GM19468 (cell line): ENCODE measurements around the gene NPC1L1.

Experiments
- ATAC-seq: cut with Tn5 transposase; IDR thresholded peaks from one replicate; pipeline ENCODE4 v1.9.1; 2021; ENCODE audit warnings: mild to moderate bottlenecking, moderate library complexity, moderate number of reproducible peaks; ENCODE audit not compliant: unreplicated experiment; ENCODE audit errors: extremely low read depth

Gene NPC1L1, protein sequence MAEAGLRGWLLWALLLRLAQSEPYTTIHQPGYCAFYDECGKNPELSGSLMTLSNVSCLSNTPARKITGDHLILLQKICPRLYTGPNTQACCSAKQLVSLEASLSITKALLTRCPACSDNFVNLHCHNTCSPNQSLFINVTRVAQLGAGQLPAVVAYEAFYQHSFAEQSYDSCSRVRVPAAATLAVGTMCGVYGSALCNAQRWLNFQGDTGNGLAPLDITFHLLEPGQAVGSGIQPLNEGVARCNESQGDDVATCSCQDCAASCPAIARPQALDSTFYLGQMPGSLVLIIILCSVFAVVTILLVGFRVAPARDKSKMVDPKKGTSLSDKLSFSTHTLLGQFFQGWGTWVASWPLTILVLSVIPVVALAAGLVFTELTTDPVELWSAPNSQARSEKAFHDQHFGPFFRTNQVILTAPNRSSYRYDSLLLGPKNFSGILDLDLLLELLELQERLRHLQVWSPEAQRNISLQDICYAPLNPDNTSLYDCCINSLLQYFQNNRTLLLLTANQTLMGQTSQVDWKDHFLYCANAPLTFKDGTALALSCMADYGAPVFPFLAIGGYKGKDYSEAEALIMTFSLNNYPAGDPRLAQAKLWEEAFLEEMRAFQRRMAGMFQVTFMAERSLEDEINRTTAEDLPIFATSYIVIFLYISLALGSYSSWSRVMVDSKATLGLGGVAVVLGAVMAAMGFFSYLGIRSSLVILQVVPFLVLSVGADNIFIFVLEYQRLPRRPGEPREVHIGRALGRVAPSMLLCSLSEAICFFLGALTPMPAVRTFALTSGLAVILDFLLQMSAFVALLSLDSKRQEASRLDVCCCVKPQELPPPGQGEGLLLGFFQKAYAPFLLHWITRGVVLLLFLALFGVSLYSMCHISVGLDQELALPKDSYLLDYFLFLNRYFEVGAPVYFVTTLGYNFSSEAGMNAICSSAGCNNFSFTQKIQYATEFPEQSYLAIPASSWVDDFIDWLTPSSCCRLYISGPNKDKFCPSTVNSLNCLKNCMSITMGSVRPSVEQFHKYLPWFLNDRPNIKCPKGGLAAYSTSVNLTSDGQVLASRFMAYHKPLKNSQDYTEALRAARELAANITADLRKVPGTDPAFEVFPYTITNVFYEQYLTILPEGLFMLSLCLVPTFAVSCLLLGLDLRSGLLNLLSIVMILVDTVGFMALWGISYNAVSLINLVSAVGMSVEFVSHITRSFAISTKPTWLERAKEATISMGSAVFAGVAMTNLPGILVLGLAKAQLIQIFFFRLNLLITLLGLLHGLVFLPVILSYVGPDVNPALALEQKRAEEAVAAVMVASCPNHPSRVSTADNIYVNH (N-terminal part only)

DNA sequence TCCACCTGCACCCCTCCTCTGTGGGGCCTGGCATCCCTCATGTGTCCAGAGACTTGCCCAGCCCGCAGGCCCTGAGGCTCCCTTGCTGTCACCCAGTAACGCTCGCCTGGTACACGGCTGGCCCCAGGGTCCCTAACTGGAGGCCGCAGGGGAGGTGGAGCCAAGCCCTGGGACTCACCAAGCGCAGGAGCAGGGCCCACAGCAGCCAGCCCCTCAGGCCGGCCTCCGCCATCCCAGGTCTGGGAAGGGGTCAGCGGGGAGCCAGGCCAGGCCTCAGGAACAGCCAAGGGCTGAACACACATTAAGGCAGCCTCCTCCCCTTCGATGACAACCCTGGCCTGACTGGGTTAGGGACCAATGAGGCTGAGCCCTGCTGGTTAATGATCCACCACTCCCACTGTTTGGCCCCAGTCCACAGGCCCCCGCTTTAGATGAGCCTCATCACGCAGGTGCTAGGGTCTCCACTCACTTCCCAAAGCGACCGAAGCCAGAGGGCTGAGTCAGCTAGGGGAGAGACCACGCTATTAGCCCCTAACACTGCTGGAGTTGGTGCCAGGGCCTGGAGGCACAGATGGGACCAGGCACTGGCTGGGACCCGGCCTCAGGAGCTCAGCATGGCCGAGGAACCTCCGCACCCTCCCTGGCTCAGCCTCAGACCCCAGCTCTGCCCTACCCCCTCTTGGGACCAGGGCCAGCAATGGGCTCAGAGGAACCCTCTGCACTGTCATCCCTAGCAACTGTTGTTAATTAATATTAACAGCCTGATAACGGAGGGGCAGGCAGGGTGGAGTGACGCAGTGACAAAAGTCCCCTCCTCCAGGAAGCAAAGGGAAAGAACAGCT, at the start of gene NPC1L1:
Gene NPC1L1 (minus strand): TSS at position 303 of the 842 bp plus-strand sequence. CDS start 71 bp downstream, at position 232.
- no peak for ATAC-seq

DNA sequence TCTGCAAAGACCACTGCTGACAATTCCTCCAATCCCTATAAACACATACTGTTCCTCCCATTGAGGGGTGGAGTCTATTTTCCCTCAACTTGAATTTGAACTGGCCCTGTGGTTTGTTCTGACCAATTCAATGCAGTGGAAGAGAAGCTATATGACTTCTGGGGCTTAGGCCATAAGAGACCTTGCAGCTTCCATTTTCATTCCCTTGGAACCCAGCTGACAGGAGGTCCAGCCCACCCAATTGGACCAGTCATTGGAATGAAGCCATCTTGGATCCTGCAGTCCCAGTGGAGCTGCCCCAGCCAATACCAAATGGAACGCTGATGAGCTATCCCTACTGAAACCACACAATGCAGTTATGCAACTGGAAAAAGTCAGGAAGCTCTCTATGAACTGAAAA, 49.8 kb upstream of the NPC1L1 start:
- ATAC-seq, result no peak

DNA sequence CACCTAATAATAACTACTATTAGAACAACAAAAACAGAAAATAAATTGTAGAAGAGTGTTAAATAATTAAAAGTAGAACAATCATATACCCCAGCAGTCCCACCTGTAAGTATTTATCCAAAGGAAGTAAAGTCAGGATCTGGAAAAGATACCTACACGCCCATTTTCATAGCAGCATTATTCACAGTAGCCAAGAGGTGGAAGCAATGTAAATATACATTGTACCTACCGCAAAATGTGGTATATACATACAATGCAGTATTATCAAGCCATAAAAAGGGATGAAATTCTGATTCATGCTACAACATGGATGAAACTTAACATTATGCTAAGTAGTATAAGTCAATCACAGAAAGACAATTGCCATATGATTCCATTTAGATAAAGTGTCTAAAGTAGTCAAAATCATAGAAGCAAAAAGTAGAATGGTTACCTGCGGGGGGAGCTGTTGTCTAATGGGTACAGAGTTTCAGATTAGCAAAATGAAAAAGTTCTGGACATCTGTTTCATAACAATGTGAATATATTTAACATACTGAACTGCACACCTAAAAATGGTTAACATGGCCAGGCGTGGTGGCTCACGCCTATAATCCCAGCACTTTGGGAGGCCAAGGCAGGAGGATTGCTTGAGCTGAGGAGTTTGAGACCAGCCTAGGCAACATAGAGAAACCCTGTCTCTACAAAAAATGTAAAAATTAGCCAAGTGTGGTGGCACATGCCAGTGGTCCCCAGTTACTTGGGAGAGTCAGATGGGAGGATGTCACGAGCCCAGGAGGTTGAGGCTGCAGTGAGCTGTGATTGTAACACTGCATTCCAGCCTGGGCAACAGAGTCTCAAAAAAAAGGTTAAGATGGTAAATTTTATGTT, 46.9 kb upstream of the NPC1L1 start:
- no peak for ATAC-seq

DNA sequence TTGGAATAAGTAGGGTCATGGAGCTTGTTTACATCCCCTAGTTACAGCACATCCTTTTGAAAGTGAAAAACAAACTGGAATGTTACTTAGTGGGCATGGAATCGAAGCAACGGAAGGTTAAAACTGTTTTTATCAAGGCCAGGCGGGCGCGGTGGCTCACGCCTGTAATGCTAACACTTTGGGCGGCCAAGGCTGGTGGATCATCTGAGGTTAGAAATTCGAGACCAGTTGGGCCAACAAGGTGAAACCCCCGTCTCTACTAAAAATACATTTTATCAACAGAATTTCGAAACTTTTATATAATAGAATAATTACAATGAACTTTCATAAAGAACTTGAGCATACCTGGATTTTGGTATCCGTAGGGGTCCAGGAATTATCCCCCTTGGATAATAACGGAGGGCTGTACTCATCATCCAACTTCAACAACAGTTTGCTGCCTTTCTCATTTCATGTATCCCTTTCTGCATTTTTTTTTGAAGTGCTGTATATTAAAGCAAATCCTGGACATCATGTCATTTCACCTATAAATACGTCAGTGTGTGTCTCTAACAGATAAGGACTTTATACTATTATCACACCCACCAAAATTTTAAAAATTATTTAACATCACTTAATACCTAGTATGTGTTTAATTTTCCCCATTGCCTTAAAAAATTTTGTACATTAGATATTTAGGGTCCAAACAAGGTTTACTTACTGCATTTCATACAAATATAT, 42.2 kb upstream of the NPC1L1 start:
- no peak for ATAC-seq

DNA sequence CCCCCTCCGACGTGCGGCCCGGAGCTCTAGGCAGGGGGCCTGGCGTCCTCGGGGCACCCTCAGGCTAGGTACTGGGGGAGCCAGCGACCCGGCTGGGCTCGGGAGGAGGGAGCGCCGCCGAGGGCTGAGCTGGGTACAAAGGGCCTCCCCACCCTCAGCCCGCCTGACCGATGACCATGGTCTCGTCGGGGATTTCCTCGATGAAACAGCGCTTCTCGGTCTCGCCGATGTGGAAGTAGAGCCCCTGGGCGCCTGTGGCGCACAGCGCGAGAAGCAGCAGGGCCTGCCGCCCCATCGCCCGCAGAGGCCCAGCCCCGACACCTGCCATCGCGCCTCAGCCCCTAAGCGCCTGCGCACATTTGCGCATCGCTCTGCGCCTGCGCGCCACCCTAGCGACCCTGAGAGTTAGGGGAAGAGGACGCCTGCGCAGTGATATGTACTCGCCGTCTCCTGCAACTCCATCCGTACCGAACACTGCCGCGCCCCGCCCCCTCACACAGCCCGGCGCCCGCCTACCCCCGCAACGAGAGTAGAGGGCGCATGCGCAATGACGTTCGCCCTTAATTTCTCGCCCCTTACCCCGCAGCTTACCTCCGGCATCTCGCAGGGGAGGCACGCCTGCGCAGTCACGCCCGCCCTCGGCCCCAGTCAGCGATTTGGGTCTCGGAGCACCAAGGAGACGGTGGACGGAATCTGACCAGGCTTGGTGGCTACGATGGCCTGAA, 40.9 kb upstream of the NPC1L1 start, which contains the start of gene TMED4:
Gene TMED4 (minus strand): TSS at position 353 of the 725 bp plus-strand sequence. CDS start 25 bp downstream, at position 328.
- ATAC-seq, result peak; percentile 83

DNA sequence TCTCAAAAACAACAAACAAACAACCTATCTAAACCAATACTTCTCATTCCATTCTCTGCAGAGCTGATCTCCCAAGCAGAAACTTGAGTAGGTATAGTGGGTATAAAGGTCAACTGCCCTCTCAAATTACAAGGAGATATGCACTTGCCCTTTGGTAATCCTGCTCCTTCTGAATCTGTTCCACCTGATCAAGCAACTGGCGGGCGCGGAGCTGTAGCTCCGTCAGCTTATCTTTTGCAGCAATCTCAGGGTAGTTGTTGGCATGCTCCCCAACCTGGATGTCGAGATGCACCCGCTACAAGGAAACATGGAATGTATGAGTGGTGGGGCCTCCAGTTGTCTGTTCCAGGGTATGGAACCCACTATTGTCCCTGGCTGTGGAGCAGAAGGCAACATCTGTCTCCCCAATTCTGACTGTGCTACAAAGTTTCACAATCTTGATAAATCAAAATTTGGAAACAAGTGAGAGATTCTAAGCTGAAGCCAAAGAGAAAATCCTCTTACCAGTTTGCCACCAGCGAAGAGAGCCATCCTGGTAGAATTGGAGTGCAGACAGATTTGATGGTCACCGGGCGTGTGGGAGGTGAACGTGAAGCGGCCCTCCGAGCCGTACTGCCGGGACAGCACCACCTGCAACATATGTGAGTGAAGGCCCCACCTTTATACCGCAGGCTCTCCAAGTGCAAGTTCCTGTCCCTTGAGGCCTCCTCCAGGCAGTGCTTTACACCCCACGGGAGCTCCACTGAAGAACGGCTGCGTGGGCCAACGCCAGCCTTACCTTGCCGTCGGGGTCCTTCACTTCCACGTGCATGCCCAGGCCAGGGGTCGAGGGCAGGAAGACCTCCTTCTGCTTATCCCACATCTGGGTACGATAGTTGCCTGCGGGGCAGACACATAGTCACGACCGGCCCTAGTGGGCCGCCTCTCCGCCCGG, 40.1 kb upstream of the NPC1L1 start:
- no peak for ATAC-seq

DNA sequence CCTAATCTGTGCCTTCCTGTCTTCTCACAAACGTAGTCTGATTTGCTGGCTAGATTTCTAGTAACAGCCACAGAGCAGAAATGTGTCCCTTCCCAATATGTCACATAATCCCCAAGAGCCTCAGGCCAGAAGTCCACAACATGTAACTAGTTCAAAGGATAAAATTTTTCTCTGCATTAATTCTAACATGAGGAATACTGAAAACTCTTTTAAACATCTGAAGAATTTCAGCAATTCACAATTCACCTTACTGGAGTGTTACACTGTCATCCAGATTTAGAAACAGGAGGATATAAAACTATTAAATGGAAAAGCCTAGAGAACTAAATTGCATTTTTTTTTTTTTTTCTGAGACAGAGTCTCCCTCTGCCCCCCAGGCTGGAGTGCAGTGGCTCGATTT, 35.1 kb upstream of the NPC1L1 start:
- ATAC-seq, result no peak

DNA sequence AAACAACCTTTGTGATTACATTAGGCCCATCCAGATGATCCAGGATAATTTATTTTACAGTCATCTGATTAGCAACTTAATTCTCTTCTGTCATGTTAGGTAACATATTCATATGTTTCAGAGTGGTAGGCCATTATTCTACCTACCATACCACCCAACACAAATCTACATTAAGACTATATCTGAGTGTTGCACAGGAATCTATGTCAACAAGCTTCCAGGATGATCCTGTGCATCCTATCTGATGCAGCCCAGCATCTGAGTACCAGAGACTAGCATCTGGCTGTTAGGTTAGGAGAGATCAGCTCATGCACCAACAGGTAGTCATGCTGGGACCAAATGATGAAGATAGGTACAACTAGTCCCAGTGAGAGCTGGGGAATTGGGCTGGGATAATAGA, 33.9 kb upstream of the NPC1L1 start:
- no peak for ATAC-seq

DNA sequence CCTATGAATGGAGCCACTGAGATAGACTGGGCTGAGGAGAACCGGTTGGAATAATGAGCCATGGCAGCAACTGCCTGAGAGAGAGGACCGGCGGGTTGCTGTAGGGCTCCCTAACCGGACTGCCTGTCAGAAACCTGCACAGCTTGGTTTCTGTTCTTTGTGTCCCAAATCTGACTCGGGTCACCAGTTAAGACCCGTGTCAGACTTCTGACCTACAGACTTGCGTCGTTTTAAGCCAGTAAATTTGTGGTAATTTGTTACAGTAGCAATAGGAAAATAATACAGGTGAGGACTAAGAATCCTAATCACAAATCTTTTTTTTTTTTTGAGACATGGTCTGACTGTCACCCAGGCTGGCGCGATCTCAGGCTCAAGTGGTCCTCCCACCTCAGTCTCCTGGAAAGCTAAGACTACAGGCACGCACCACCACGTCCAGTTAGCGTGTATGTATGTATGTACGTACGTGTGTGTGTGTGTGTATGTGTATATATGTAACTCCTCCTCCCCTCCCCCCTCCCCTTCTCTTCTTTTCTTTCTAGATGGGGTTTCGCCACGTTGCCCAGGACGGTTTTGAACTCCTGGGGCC, 33.2 kb upstream of the NPC1L1 start:
- no peak for ATAC-seq

DNA sequence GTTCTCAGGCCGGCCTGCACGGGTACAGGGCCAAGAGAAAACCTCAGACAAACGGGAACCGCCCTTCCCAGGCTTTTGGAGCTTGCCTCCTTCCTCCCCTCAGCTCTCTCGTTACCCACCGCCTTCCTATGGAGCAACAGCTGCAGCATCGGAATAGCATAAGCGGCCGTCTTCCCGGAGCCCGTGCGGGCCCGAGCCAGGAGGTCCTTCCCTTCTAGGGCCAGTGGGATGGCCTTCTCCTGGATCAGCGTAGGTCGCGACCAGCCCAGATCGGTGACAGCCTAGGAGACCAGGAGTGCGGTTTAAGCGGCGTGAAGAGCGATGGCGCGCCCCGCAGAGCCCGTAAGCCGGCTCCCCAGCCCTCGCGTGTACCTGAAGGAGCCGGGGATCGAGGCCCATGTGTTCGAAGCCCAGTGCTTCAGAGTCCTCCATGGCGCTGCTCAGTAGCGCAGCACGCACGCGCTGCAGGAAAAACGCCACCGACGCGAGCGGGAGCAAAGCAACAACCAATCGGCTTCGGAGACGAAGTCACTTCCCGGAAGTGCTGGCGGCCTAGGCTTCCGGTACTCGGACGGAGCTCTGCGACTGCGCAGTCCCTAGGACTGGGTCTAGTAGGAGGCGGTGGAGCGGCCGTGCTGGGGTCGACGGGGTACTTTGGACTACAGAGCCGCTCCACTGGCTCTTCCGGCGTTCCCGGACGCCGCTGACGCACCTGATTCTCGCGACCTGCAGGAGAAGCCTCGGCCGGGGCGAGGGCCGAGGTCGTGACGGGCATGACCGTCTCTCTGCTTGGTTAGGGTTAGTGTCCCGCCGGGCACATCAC, 32.5 kb upstream of the NPC1L1 start, which contains the start of gene DDX56:
Gene DDX56 (minus strand): TSS at position 445 of the 823 bp plus-strand sequence. CDS start 13 bp downstream, at position 432.
- ATAC-seq, result peak; percentile 91

DNA sequence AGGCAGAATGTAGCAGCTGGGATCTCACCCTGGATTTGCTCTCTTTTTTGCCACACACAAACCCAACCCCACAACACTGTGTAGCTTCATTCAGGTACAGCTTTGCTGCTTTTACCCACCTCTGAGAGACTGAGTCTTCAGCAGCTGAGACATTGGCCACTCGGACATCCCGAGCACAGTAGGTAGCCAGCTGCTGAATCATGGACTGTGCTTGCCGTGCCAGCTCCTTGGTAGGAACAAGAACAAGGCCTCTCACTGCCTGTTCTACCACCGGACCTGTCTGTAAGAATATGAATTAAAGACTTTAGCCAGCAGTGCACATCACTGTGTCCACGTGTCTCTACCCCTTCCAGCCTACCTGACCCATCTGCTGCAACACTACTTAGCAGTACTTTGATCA, 31.6 kb upstream of the NPC1L1 start:
- no peak for ATAC-seq

DNA sequence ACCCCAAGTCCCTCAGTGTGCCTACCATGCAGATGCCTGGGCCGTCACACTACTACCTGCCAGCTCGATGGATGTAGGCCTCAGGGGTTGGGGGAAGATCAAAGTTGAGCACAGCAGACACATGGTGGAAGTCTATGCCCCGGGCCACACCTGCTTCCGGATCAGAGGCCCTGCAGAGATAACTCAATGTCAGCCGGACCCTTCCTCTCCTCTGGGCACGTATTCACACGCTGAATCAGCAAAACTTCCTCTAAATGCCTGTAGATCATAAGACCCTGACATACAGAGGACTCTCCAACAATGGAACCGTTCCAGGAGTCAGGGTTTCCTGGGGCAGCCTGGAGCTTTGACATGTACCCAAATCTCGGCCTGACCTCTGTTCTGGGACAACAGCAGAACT, 28.8 kb upstream of the NPC1L1 start:
- ATAC-seq, result no peak

DNA sequence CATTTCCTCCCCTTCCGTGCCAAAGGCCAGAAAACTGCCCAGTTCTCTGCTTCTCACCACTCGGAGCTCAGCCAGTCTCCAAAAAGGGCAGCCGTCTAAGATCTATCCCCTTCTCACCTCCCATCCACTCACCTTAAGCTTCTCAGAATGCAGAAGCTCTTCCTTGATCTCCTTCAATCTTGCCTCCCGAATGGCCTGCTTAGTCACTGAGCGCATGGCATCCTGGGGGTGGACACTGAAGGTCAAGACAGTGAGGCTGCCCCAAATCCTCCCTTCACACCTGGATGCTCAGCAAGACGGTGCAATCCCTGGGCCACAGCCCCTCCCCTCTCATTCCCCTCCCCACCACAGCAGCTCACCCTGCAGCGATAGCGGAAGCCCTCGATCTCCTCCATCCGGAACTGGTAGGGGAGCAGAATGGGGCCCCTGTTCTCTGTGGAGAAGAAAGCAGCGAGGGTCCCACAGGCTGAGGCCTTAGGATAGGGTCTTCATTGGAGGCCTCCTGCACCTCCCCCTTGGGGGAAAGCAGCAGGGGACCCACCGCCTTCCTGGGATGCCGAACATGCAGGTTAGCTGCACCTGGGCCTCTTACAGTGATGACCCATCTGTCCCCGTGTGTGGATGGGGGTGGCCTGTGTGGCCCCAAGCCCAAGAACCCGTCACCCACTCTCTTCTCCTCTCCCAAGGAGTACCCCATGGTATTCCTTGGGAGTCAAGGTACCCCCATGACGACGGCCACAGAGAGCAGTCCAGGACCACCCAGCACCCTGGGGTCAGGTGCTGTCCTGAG, 27.8 kb upstream of the NPC1L1 start:
- no peak for ATAC-seq

DNA sequence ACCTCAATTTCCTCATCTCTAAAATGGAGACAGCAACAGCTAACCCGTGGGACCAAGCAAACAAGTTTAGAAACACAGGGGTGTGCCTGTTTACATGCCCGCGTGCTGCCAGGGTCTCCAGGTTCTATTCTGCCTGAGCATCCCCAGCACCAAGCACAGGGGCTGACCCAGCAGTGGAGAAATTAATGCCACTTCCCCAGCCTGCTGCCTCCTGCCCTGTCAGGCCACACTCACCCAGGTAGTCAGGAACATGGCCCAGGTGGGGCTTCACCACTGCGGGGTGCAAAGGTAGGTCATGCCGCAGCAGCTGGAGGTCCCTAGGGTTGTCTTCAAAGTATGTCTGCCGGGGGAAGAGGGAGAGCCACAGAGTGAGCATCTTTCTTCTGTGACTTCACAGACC, 26.8 kb upstream of the NPC1L1 start:
- ATAC-seq, result no peak
